T-helper 1 cell treated with Interleukin-12 subunit alpha and Interleukin-12 subunit beta and Interleukin-4 antibody, amounts not matched to agents 30 μg/mL and 1 μg/mL, for 36 hours (primary cell): Measurements from ENCODE around the gene LYST.

Source experiments
- H3K27ac Mint-ChIP-seq: one replicate; pipeline ENCODE4 v1.8.0; 2021; ENCODE audit warnings: mild to moderate bottlenecking, mixed read lengths
- H3K27me3 Mint-ChIP-seq: one replicate; pipeline ENCODE4 v1.8.0; 2021; ENCODE audit warnings: low read depth, mixed read lengths
- H3K36me3 Mint-ChIP-seq: one replicate; pipeline ENCODE4 v1.8.0; 2021; ENCODE audit warnings: low read depth, mixed read lengths
- H3K4me1 Mint-ChIP-seq: one replicate; pipeline ENCODE4 v1.8.0; 2021; ENCODE audit warnings: low read depth, mixed read lengths
- H3K4me3 Mint-ChIP-seq: one replicate; pipeline ENCODE4 v1.8.0; 2021; ENCODE audit warnings: mild to moderate bottlenecking, moderate library complexity, mixed read lengths
- H3K9me3 Mint-ChIP-seq: one replicate; pipeline ENCODE4 v1.8.0; 2021; ENCODE audit warnings: mixed read lengths

Gene LYST

DNA sequence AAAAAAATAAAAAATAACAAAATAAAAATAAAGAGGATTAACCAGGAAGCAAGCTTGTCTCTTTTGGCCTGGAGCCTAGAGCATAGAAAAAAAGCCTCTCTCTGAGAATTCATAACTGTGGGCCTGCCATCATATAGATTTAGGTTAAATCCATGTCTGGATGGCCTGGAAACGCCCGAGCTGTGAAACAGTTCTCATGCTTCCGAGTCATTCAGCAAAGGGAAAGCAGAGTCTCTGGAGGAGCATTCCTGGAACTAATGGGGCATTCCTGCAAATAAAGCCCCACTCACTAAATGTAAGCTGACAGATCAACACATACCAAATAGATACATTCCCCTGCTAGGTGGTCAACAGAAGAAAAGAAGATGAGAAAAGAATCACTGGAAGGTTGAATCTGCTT lies 141.3 kb downstream of the LYST start:
- Mint-ChIP-seq H3K9me3 (no peaks in the 10 kb centered on the region), H3K27me3 (no peaks in the 10 kb centered on the region), H3K4me3 (no peak overlapping the region), H3K4me1 (no peaks in the 10 kb centered on the region), H3K27ac (no peak overlapping the region), H3K36me3 (peaks cover 14% of the 10 kb centered on the region)

DNA sequence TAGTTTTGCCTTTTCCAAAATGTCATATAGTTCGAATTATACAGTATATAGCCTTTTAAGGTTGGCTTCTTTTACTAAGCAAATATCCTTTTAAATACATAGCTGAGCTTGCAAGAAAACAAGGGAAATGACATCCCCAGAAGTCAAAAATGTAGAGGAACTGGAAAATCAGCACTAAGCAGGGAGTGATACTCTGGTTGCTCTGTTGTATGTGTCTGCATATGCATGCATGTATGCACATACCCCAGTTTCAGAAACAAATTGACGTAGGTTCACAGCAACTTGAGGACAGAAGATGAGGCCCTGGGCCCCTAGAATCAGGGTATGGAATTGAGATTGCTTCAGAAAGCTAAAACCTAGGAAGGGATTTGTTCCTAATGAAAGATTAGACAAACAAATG lies 142.0 kb downstream of the LYST start:
- no peaks in the 10 kb centered on the region for H3K27me3 Mint-ChIP-seq
- H3K4me3 Mint-ChIP-seq: no peak overlapping the region
- peaks cover 17% of the 10 kb centered on the region for H3K36me3 Mint-ChIP-seq
- H3K4me1 Mint-ChIP-seq: no peaks in the 10 kb centered on the region
- H3K9me3 Mint-ChIP-seq: no peaks in the 10 kb centered on the region
- H3K27ac Mint-ChIP-seq: no peak overlapping the region

DNA sequence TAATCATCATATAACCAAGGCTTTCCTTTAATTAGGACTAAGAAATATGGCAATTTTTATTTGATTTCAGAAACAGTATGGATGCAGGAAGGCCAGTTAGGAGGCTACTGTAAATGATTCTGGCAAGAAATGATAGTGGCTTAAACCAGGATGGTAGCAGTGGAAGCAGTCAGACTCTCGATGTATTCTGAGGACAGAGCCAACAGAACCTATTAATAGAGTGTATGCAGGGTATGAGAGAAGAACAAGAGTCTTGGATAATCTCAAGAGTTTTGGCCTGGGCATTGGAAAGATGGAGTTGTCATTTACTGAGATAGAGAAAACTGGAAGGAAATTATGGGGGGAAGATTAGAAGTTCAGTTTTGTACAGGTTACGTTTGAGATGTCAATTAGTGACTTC lies 143.8 kb downstream of the LYST start:
- Mint-ChIP-seq H3K4me1 (no peaks in the 10 kb centered on the region), H3K27me3 (no peaks in the 10 kb centered on the region), H3K36me3 (peaks cover 21% of the 10 kb centered on the region), H3K9me3 (no peaks in the 10 kb centered on the region), H3K4me3 (no peak overlapping the region), H3K27ac (no peak overlapping the region)

DNA sequence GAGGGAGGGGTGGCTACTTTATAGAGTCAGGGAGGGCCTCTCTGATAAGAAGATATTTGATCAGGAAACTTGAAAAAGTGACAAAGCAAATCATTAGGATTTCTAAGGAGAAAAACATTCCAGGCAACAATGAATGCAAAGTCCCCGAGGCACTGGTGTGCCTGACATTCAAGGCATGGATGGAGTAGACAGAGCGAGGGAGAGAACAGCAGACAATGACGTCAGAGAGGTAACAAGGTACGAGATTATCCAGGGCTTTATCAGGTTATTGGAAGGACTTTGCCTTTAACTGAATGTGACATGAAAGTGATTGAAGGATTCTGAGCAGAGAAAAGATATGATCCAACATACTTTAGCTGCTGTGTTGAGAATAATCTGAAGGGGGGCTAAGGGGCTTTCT lies 144.7 kb downstream of the LYST start:
- Mint-ChIP-seq H3K27ac (no peak overlapping the region), H3K36me3 (peaks cover 22% of the 10 kb centered on the region), H3K27me3 (no peaks in the 10 kb centered on the region), H3K9me3 (no peaks in the 10 kb centered on the region), H3K4me1 (no peaks in the 10 kb centered on the region), H3K4me3 (no peak overlapping the region)

DNA sequence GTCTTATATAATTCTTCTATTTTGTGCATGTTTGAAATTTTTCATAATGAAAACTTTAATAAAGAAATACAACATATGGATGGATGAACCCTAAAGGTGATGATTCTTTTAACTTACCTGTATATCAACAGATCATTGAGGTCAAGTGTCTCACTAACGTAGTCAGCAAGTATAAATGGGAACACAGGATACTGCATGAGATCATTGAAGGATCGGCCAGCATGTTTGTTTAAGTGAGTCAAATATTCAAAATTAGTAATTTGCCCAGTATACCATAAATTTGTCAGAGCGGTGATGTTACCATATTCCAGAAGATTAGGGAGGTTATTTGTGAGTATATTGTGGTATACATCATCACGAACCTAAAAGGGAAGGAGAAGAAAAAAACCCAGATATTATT lies 146.2 kb downstream of the LYST start:
- H3K36me3 Mint-ChIP-seq: peaks cover 27% of the 10 kb centered on the region
- H3K27me3 Mint-ChIP-seq: no peaks in the 10 kb centered on the region
- no peak overlapping the region for H3K27ac Mint-ChIP-seq
- no peaks in the 10 kb centered on the region for H3K4me1 Mint-ChIP-seq
- no peak overlapping the region for H3K4me3 Mint-ChIP-seq
- no peaks in the 10 kb centered on the region for H3K9me3 Mint-ChIP-seq

DNA sequence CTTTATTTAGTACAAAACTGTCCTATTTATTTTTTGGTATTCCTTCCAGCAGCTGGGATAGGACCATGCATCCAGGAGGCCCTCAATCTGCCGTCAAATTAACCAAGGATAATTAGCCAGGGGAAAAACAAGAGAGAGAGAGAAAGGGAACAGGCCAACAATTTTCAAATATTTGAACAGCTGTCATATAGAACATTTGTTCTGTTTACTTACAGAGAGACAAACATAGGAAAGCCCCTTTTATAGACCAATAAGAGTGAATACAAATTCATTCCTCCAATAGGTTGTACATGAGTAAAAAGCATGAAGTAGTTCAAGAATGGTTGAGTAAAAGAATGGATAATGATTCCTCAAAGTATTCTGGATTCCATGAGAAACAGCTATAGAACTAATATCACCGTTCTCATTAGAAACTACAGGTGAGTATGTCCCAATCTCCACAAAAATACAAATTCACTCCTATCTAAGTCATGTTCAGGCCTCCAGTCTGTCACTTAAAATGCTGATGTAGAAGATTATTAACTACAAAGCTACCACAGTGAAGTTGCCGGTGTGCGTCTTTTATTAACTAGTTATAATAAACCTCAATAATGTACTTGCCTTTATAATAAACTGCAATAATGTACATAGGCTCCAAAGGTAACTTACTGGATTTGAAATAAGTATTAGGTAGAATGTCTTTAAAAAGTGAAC lies 152.4 kb downstream of the LYST start:
- Mint-ChIP-seq H3K27me3 (no peaks in the 10 kb centered on the region), H3K4me1 (peaks cover 2% of the 10 kb centered on the region), H3K9me3 (no peaks in the 10 kb centered on the region), H3K27ac (no peak overlapping the region), H3K4me3 (no peak overlapping the region), H3K36me3 (peaks cover 28% of the 10 kb centered on the region)

DNA sequence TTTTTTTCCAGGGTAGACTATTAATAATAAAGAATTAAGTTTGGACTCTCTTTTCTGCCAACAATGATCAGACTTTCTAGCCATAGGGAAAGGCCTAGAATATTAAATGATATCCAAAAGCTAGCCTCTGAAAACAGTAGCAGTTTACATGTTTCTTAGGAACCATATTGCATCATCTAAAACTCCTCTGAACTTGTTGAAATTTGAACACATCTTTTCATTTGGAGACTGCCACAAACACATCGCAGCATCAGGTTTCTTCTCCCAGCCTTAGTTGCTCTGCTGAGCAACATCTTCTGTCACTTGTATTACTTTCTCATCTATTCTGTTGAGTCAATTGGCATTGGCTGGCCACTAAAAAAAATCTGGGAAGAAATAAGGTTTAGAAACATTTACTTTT lies 153.9 kb downstream of the LYST start:
- no peak overlapping the region for H3K27ac Mint-ChIP-seq

DNA sequence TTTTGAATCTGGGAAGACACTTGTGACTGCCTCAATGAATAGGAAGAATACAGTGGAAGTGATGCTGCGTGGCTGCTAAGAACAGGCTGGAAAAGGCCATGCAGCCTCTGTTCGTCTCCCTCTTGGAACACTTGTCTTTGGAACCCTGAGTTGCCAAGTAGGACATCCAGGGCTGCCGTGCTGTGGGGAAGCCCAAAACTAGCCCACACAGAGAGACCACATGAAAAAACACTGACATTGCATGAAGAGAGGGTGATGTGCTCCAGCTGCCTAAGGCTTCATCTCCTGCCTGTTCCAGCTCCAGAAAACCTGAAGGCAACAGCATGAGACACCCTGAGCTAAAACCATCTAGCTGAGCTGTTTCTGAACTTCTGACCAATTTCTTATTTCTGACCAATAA lies 156.0 kb downstream of the LYST start:
- Mint-ChIP-seq H3K36me3 (peaks cover 31% of the 10 kb centered on the region), H3K27ac (no peak overlapping the region), H3K27me3 (no peaks in the 10 kb centered on the region), H3K9me3 (no peaks in the 10 kb centered on the region), H3K4me1 (peaks cover 2% of the 10 kb centered on the region), H3K4me3 (no peak overlapping the region)

More for the DNA sequence above, 153.9 kb downstream of the LYST start:
- Mint-ChIP-seq H3K27me3 (no peaks in the 10 kb centered on the region), H3K4me3 (no peak overlapping the region), H3K4me1 (peaks cover 2% of the 10 kb centered on the region), H3K9me3 (no peaks in the 10 kb centered on the region), H3K36me3 (peaks cover 35% of the 10 kb centered on the region)

DNA sequence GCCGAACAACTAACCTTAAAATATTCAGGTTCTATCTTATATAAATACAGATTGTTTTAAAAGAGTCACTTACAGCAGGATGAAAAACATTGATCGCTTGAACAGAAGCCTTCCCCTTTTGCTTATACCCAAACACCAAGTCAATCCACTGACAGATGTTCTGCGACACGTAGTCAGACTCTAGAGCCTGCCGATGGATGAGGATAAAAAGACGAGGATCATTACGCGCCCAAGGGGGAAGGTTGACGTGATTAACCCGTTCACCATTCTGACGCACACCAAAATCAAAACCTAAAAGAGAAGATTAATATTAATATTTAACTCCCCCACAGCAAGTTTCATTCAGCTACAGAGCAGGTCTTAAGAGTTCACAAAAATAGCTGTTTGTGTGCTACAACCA lies 157.7 kb downstream of the LYST start:
- Mint-ChIP-seq H3K27me3 (no peaks in the 10 kb centered on the region), H3K27ac (no peak overlapping the region), H3K4me1 (peaks cover 2% of the 10 kb centered on the region), H3K36me3 (peaks cover 24% of the 10 kb centered on the region), H3K9me3 (no peaks in the 10 kb centered on the region), H3K4me3 (no peak overlapping the region)

DNA sequence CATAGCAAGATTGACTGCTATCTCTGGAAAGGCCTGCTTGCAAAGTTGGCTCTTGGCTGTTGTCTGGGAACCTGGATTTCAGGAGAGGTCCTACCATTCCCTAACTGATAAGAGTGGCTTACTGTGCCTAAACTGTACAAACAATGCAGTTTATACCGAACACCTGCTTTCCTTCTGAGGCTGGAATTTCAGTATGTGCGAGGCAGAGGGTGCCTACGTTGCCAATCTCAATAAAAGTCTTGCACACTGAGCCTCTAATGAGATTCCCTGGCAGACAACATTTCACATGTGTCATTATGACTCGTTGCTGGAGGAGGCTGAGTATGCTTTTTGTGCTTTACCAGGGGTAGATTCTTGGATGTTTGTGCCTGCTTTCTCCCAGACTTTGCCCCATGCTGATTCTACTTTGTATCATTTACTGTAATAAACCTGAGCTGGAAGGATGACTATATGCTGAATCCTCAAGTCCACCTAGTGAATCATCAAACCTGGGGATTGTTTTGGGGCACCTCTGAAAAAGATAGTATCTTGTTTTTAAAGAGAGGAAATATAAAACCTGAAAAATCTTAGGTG lies 158.2 kb downstream of the LYST start:
- no peak overlapping the region for H3K27ac Mint-ChIP-seq
- H3K4me1 Mint-ChIP-seq: peaks cover 2% of the 10 kb centered on the region

DNA sequence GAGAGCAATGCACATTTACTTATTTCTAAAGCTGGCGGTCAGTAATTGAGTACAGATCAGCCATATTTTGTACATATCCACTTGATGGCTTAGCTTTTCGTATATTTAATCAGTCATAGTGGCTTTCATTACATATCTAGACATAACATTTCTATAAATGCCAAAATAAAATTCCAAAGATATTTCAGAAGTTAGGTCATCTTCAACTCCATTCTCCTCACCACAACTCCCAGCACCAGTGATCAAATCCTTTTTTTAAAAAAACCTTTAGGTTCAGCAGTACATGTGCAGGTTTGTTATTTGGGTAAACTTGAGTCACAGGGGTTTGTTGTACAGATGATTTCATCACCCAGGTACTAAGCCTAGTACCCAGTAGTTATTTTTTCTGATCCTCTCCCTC lies 163.2 kb downstream of the LYST start:
- H3K27ac Mint-ChIP-seq: no peak overlapping the region
- H3K4me1 Mint-ChIP-seq: no peaks in the 10 kb centered on the region
- peaks cover 42% of the 10 kb centered on the region for H3K36me3 Mint-ChIP-seq
- H3K27me3 Mint-ChIP-seq: no peaks in the 10 kb centered on the region
- H3K9me3 Mint-ChIP-seq: no peaks in the 10 kb centered on the region
- H3K4me3 Mint-ChIP-seq: no peak overlapping the region

More for the DNA sequence above, 158.2 kb downstream of the LYST start:
- Mint-ChIP-seq H3K9me3 (no peaks in the 10 kb centered on the region), H3K36me3 (peaks cover 24% of the 10 kb centered on the region), H3K4me3 (no peak overlapping the region), H3K27me3 (no peaks in the 10 kb centered on the region)

DNA sequence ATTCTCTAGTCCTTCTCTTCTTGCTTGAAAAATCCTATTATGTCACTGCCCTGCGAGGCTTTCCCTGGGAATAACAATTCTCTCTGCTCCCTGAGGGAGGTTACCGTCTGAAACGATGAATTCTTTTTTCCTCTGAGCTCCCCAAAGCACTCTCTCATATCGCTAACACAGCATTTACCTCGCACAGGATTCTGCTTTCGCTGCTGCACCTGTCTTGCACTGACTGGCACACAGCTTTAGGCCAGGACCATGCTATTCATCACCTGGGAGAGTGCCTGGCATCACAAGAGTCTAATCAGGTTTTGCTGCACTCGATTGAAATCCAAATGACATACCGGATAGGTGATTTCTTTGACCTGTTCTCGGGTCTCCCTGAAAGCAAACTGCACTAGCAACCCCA lies 164.3 kb downstream of the LYST start:
- Mint-ChIP-seq H3K9me3 (no peaks in the 10 kb centered on the region), H3K4me3 (no peak overlapping the region), H3K27me3 (no peaks in the 10 kb centered on the region), H3K4me1 (peaks cover 7% of the 10 kb centered on the region), H3K36me3 (peaks cover 41% of the 10 kb centered on the region), H3K27ac (peak overlapping the region; percentile 3)

DNA sequence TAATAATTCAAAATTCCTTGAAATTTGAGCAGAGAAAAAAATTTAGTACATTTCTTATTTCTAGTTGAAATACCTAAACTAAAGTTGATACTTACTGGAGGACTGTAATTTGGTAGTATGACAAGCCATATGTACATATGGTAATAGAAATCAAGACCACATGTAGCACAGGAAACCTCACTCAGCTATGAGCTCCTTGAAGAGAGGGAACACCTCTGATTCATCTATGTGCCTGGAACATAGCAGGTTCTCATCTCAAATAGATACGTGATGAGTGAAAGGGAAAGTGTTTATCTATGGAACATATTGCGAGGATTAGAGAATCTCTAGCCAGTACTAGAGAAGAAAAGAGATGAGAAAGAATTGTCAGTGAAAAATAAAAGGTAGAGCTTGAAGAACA lies 169.2 kb downstream of the LYST start:
- no peak overlapping the region for H3K27ac Mint-ChIP-seq
- peaks cover 52% of the 10 kb centered on the region for H3K36me3 Mint-ChIP-seq
- H3K27me3 Mint-ChIP-seq: no peaks in the 10 kb centered on the region
- peaks cover 9% of the 10 kb centered on the region for H3K4me1 Mint-ChIP-seq
- no peak overlapping the region for H3K4me3 Mint-ChIP-seq
- H3K9me3 Mint-ChIP-seq: no peaks in the 10 kb centered on the region

DNA sequence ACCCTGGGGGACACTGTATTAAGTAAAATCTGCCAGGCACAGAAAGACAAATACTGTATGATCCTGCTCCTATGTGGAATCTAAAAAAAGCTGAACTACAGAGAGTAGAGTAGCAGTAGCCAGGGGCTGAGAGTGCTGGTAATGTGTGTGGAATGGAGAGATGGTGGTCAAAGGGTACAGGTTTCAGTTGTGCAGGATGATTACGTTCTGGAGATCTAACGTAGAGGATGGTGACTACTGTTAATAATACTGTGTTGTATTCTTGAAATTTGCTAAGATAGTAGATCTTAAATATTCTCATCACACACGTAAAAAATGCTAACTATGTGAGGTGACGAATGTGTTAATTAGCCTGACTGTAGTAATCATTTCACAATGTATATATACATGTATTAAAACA lies 177.3 kb downstream of the LYST start:
- Mint-ChIP-seq H3K9me3 (no peaks in the 10 kb centered on the region), H3K27ac (no peak overlapping the region), H3K27me3 (no peaks in the 10 kb centered on the region), H3K4me3 (no peak overlapping the region), H3K4me1 (no peaks in the 10 kb centered on the region), H3K36me3 (peaks cover 25% of the 10 kb centered on the region)

DNA sequence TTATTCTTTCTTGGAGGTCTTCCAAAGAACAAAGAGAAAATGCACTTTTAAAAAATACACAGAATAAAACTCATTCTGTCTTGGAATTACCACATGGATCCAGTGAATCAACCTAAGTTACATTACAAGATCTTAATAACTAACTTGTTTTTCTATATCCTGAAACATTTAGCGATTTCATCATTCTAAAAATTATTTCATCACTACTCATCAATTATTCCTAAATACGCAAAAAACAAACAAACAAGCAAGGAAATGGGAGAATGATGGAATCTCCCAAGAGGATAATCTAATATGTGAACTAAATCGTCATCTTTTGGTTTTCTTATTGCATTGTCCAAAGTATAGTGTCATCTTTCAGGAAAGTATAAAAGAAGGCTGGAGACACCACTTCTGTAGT lies 178.6 kb downstream of the LYST start:
- Mint-ChIP-seq H3K4me3 (no peak overlapping the region), H3K27ac (no peak overlapping the region), H3K9me3 (no peaks in the 10 kb centered on the region), H3K27me3 (no peaks in the 10 kb centered on the region), H3K4me1 (no peaks in the 10 kb centered on the region), H3K36me3 (peaks cover 26% of the 10 kb centered on the region)
